Measurements from ENCODE around the gene KANSL1.
A peak's percentile ranks its signal among the peaks of the same experiment; 100 is the strongest.

The KANSL1 gene

GRCh38 chr17:46071796-46072195 lies 121.4 kb downstream of the KANSL1 start:
- DNase-seq (ENCODE audit: low spot score) = no peak

- no peak for DNase-seq (ENCODE audit: low spot score)
These were observed 128.8 kb downstream of the KANSL1 start for GRCh38 chr17:46064460-46064859.

GRCh38 chr17:46063241-46063640 lies 130.0 kb downstream of the KANSL1 start:
- DNase-seq (ENCODE audit: low spot score) = no peak

GRCh38 chr17:46061435-46061834 lies 131.8 kb downstream of the KANSL1 start:
- no peak for DNase-seq (ENCODE audit: low spot score)

- no peak for DNase-seq (ENCODE audit: low spot score)
These were observed 132.8 kb downstream of the KANSL1 start for GRCh38 chr17:46060461-46060860.

- no peak for DNase-seq (ENCODE audit: low spot score)
These were observed 133.7 kb downstream of the KANSL1 start for GRCh38 chr17:46059486-46059885.

- no peak for DNase-seq (ENCODE audit: low spot score)
These were observed 135.9 kb downstream of the KANSL1 start for GRCh38 chr17:46057366-46057765.

- DNase-seq (ENCODE audit: low spot score) = no peak
These were observed 136.4 kb downstream of the KANSL1 start for GRCh38 chr17:46056800-46057304.

- no peak for DNase-seq (ENCODE audit: low spot score)
These were observed 139.2 kb downstream of the KANSL1 start for GRCh38 chr17:46053911-46054534.

- no peak for DNase-seq (ENCODE audit: low spot score)
These were observed 143.6 kb downstream of the KANSL1 start for GRCh38 chr17:46049656-46050055.

- DNase-seq (ENCODE audit: low spot score) = no peak
These were observed 145.4 kb downstream of the KANSL1 start for GRCh38 chr17:46047856-46048255.

GRCh38 chr17:46047398-46047797 lies 145.8 kb downstream of the KANSL1 start:
- DNase-seq (ENCODE audit: low spot score) = no peak

- no peak for DNase-seq (ENCODE audit: low spot score)
These were observed 146.3 kb downstream of the KANSL1 start for GRCh38 chr17:46046957-46047356.

- DNase-seq (ENCODE audit: low spot score) = no peak
These were observed 147.6 kb downstream of the KANSL1 start for GRCh38 chr17:46045639-46046038.

- DNase-seq (ENCODE audit: low spot score) = no peak
These were observed 148.2 kb downstream of the KANSL1 start for GRCh38 chr17:46044989-46045388.

GRCh38 chr17:46044286-46044928 lies 148.8 kb downstream of the KANSL1 start:
- peak; percentile 66 for DNase-seq (ENCODE audit: low spot score)

- DNase-seq (ENCODE audit: low spot score) = no peak
These were observed 149.6 kb downstream of the KANSL1 start for GRCh38 chr17:46043606-46044005.

GRCh38 chr17:46042925-46043324 lies 150.3 kb downstream of the KANSL1 start:
- no peak for DNase-seq (ENCODE audit: low spot score)

GRCh38 chr17:46042246-46042645 lies 151.0 kb downstream of the KANSL1 start:
- DNase-seq (ENCODE audit: low spot score) = no peak

- no peak for DNase-seq (ENCODE audit: low spot score)
These were observed 153.5 kb downstream of the KANSL1 start for GRCh38 chr17:46039592-46040186.

GRCh38 chr17:46038937-46039336 lies 154.3 kb downstream of the KANSL1 start:
- DNase-seq (ENCODE audit: low spot score) = no peak

- DNase-seq (ENCODE audit: low spot score) = no peak
These were observed 154.8 kb downstream of the KANSL1 start for GRCh38 chr17:46038414-46038813.

GRCh38 chr17:46037722-46038255 lies 155.4 kb downstream of the KANSL1 start:
- no peak for DNase-seq (ENCODE audit: low spot score)
